Fibroblast of skin of scalp (primary cell): Measurements from ENCODE around the gene EDNRA.

Source experiments
- DNase-seq: peaks from one replicate; pipeline ENCODE4 v3.0.0-alpha.2; 2013

Gene EDNRA

GRCh38 chr4:147590249-147590920, 109.5 kb downstream of the EDNRA start:
- DNase-seq, result peak; percentile 79

GRCh38 chr4:147591106-147591505, 110.2 kb downstream of the EDNRA start:
- DNase-seq, result no peak

GRCh38 chr4:147594107-147594506, 113.2 kb downstream of the EDNRA start:
- DNase-seq, result no peak
